Type B pancreatic cell (in vitro differentiated cells): ENCODE measurements around the gene TMEM252. TPM values are rescaled to one million over a fixed set of nuclear protein-coding genes. Genes with fewer than 3 reads are reported as not detected.

Experiments
- DNase-seq: peaks from one replicate; pipeline ENCODE4 v3.0.0; 2021; ENCODE audit warnings: mixed read lengths; ENCODE audit not compliant: unreplicated experiment; ENCODE audit errors: extremely low spot score
- H3K27ac Mint-ChIP-seq: 2 replicates; pipeline ENCODE4 v1.8.0; 2021; ENCODE audit warnings: mild to moderate bottlenecking, mixed read lengths
- H3K27me3 Mint-ChIP-seq: 2 replicates; pipeline ENCODE4 v1.8.0; 2021; ENCODE audit warnings: mixed read lengths
- H3K36me3 Mint-ChIP-seq: 2 replicates; pipeline ENCODE4 v1.8.0; 2021; ENCODE audit warnings: mixed read lengths
- H3K4me1 Mint-ChIP-seq: one replicate; pipeline ENCODE4 v1.8.0; 2021; ENCODE audit warnings: mixed read lengths; ENCODE audit not compliant: unreplicated experiment
- H3K4me3 Mint-ChIP-seq: 2 replicates; pipeline ENCODE4 v1.8.0; 2021; ENCODE audit warnings: mild to moderate bottlenecking, mixed read lengths
- H3K9me3 Mint-ChIP-seq: 2 replicates; pipeline ENCODE4 v1.8.0; 2021; ENCODE audit warnings: mixed read lengths
- total RNA-seq: library from RNA; stranded (reverse); gene quantifications from 2 replicates; pipeline ENCODE4 v1.2.1, GENCODE V29; 2021; ENCODE audit warnings: low replicate concordance
- TF ChIP-seq, protein P1 (sequence below): fragments of 200-600 bp; sonication (generic); conservative IDR thresholded peaks from 2 replicates; pipeline ENCODE4 v1.5.0; 2021; ENCODE audit warnings: antibody characterized with exemption, mild to moderate bottlenecking

The TMEM252 gene
- total RNA-seq, 1 donor from 2014 or later: 0.80 TPM

- Mint-ChIP-seq H3K4me3 (no peak overlapping the region), H3K36me3 (no peaks in the 10 kb centered on the region), H3K27me3 (no peaks in the 10 kb centered on the region), H3K27ac (no peak overlapping the region), H3K9me3 (no peaks in the 10 kb centered on the region), H3K4me1 (peaks cover 12% of the 10 kb centered on the region)
- no peak for DNase-seq
- TF ChIP-seq, protein P1, sequence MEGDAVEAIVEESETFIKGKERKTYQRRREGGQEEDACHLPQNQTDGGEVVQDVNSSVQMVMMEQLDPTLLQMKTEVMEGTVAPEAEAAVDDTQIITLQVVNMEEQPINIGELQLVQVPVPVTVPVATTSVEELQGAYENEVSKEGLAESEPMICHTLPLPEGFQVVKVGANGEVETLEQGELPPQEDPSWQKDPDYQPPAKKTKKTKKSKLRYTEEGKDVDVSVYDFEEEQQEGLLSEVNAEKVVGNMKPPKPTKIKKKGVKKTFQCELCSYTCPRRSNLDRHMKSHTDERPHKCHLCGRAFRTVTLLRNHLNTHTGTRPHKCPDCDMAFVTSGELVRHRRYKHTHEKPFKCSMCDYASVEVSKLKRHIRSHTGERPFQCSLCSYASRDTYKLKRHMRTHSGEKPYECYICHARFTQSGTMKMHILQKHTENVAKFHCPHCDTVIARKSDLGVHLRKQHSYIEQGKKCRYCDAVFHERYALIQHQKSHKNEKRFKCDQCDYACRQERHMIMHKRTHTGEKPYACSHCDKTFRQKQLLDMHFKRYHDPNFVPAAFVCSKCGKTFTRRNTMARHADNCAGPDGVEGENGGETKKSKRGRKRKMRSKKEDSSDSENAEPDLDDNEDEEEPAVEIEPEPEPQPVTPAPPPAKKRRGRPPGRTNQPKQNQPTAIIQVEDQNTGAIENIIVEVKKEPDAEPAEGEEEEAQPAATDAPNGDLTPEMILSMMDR: no peak
Measured at GRCh38 chr9:68505681-68506409, 34.8 kb downstream of the TMEM252 start.

DNA sequence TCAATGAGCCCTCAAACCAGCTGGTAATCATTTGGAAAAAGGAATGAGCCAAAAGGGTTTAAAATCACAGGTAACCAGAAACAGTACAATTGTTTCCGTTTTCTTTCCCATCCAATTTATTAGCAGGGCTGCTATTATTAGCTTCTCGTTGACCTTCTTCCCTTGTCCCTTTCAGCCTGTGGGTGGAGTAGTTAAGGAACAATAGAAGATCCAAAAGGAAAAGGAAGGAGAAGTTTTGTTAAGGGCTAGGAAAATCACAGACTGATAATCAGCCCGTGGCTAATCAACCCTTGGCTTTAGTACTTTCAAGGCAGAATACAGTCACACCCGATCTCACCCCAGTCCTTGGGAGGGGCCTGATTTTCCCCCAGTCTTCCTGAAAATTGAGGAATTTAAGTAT is 38.4 kb downstream of the TMEM252 start:
- no peak overlapping the region for H3K4me3 Mint-ChIP-seq
- no peaks in the 10 kb centered on the region for H3K36me3 Mint-ChIP-seq
- H3K9me3 Mint-ChIP-seq: no peaks in the 10 kb centered on the region
- TF ChIP-seq, protein P1: no peak
- H3K4me1 Mint-ChIP-seq: peaks cover 13% of the 10 kb centered on the region
- no peaks in the 10 kb centered on the region for H3K27me3 Mint-ChIP-seq
- no peak overlapping the region for H3K27ac Mint-ChIP-seq
- DNase-seq: no peak

- H3K9me3 Mint-ChIP-seq: no peaks in the 10 kb centered on the region
- peak overlapping the region; percentile 5 for H3K27ac Mint-ChIP-seq
- peaks cover 3% of the 10 kb centered on the region for H3K27me3 Mint-ChIP-seq
- H3K4me1 Mint-ChIP-seq: peaks cover 13% of the 10 kb centered on the region
- no peak for DNase-seq
- TF ChIP-seq, protein P1: no peak
- H3K4me3 Mint-ChIP-seq: no peak overlapping the region
- no peaks in the 10 kb centered on the region for H3K36me3 Mint-ChIP-seq
Measured at GRCh38 chr9:68500457-68501381, 40.0 kb downstream of the TMEM252 start.

DNA sequence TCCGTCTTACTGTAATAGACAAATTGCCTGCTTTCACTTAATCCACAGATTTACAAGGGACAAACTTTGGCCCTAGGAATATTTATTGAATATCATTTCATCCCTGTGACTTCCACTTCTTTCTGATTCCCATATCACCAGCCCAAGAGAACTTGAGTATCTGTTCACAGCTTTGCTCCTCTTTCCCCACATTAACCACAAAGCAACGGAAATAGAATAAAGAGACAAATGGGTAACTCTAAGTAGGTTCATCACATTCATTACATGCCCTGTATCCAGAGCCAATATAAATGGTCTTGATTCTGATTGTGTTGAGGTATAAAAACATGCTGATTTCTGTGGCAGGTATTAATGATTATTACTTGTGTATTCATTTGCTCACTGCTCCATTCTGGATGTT is 41.9 kb downstream of the TMEM252 start:
- peaks cover 10% of the 10 kb centered on the region for H3K27me3 Mint-ChIP-seq
- no peaks in the 10 kb centered on the region for H3K36me3 Mint-ChIP-seq

DNA sequence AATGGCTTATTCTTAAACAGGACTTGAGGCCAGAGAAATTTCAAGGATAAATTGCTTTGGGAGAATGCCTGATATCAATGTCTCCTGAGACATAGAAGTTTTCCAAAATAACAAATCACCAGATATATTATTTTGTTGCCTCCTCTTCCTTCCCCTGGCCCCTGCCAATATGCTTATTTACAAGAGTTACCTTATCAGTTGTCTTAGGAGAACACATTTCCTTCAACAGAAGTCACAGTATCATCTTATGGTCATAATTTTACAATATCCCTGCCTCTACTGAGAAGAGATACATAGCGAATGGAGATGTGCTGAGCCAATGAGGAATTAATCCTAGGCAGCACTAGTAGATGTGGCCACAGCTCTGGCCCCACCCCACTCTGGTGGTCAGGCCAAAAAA is 43.1 kb downstream of the TMEM252 start:
- no peak overlapping the region for H3K4me3 Mint-ChIP-seq
- no peak overlapping the region for H3K27ac Mint-ChIP-seq
- peaks cover 16% of the 10 kb centered on the region for H3K4me1 Mint-ChIP-seq
- H3K36me3 Mint-ChIP-seq: no peaks in the 10 kb centered on the region
- H3K9me3 Mint-ChIP-seq: no peaks in the 10 kb centered on the region
- H3K27me3 Mint-ChIP-seq: peaks cover 10% of the 10 kb centered on the region
- TF ChIP-seq, protein P1: no peak
- DNase-seq: no peak

More for the DNA sequence above, 41.9 kb downstream of the TMEM252 start:
- DNase-seq: no peak
- no peak overlapping the region for H3K4me3 Mint-ChIP-seq
- H3K27ac Mint-ChIP-seq: no peak overlapping the region
- peaks cover 13% of the 10 kb centered on the region for H3K4me1 Mint-ChIP-seq
- TF ChIP-seq, protein P1: no peak
- no peaks in the 10 kb centered on the region for H3K9me3 Mint-ChIP-seq
